ENCODE results near the gene PEMT. TPM values are rescaled to one million over a fixed set of nuclear protein-coding genes. Genes with fewer than 3 reads are reported as not detected.

The PEMT gene
- total and polyA plus RNA-seq, 9 of the 15 experiments (the other 6 are each of a cell fraction or from before 2014, with no cell fraction given), result 1.4 to 36.4 (median 13.6) TPM

- POLR2A ChIA-PET, result no interaction called here
- CTCF ChIA-PET (ENCODE audit: low intra/inter-chr PET ratio), result no interaction called here
- Histone ChIP-seq H3K36me3 (ENCODE audit: control insufficient read depth, insufficient read depth, low read length) (no peaks in the 10 kb centered on the region), H3K79me2 (ENCODE audit: control insufficient read depth, insufficient read depth, low read length) (no peaks in the 10 kb centered on the region), H3K4me3 (no peak overlapping the region), H3K9ac (ENCODE audit: insufficient read depth in 1 of 2, low read depth in 2 of 2, low read length in 2 of 2) (no peak overlapping the region), H3K4me2 (ENCODE audit: insufficient read depth, low read length) (no peak overlapping the region), H3K9me3 (replicated peaks; ENCODE audit: control insufficient read depth, insufficient read depth, low read depth, low read length) (no peaks in the 10 kb centered on the region), H3K27me3 (ENCODE audit: control insufficient read depth in 2 of 2, insufficient read depth in 2 of 2, low read length in 2 of 2) (no peaks in the 10 kb centered on the region), H4K20me1 (replicated peaks; ENCODE audit: control insufficient read depth, insufficient read depth, low read length) (no peaks in the 10 kb centered on the region), H3K4me1 (replicated peaks in 1 of 2; ENCODE audit: control insufficient read depth in 2 of 2, insufficient read depth in 2 of 2, low read length in 2 of 2) (peaks cover 0 to 6% of the 10 kb centered on the region in 2 experiments; a peak in 2 of 5 replicates), H3K27ac (ENCODE audit: extremely low read depth, low read depth, low read length) (no peak overlapping the region), H3K9me1 (ENCODE audit: control insufficient read depth, insufficient read depth, low read length) (no peaks in the 10 kb centered on the region), H2AFZ (ENCODE audit: low read depth, low read length) (no peak overlapping the region)
- ATAC-seq, result no peak
- BruUV-seq (replicated peaks), result no TSS peak
- in situ Hi-C loops (cut with MboI), result no loop called here
- no peak for DNase-seq (ENCODE audit: extremely low read depth in 1 of 4, low spot score in 3 of 4)
- WGBS (ENCODE audit: insufficient coverage, low coverage, missing lambda C conversion rate), result 64% methylated on average over 9 of the region's 9 CpGs
- TF ChIP-seq YBX1 (IDR thresholded peaks at IDR 0.05) (no peak), WHSC1 (IDR thresholded peaks at IDR 0.05; ENCODE audit: low read length) (no peak), IFI16 (CRISPR knock-in tag; IDR thresholded peaks at IDR 0.05) (no peak), GTF2B (IDR thresholded peaks at IDR 0.05; ENCODE audit: extremely low read depth, insufficient read length) (no peak)
- no peak for FAIRE-seq
- intact Hi-C loops (cut with micrococcal nuclease), result no loop called here
These were observed 44.2 kb downstream of the PEMT start for GRCh38 chr17:17547210-17547764.

Measured in K562 (cell line).